ENCODE results near the gene ART1.

ART1 gene

GRCh38 chr11:3675971-3676370 is 31.0 kb downstream of the ART1 start:
- H3K4me3 ChIP-seq (replicated peaks in 1 of 2; ENCODE audit: low read depth in 2 of 2, low read length in 2 of 2), result no peak overlapping the region
- no peak for TF ChIP-seq CTCF (IDR thresholded peaks at IDR 0.05; ENCODE audit: low read depth, low read length)
- no peak for DNase-seq (ENCODE audit: low read depth in 2 of 2)

- no peak for DNase-seq (ENCODE audit: low read depth in 2 of 2)
- no peak overlapping the region for H3K4me3 ChIP-seq (replicated peaks in 1 of 2; ENCODE audit: low read depth in 2 of 2, low read length in 2 of 2)
These were observed 34.1 kb downstream of the ART1 start for GRCh38 chr11:3679077-3679476.

GRCh38 chr11:3683039-3683438 is 38.1 kb downstream of the ART1 start:
- no peak for DNase-seq (ENCODE audit: low read depth in 2 of 2)
- no peak overlapping the region for H3K4me3 ChIP-seq (replicated peaks in 1 of 2; ENCODE audit: low read depth in 2 of 2, low read length in 2 of 2)
- no peak for TF ChIP-seq CTCF (IDR thresholded peaks at IDR 0.05; ENCODE audit: low read depth, low read length)

More at GRCh38 chr11:3679077-3679476, 34.1 kb downstream of the ART1 start:
- TF ChIP-seq CTCF (IDR thresholded peaks at IDR 0.05; ENCODE audit: low read depth, low read length), result no peak

- TF ChIP-seq CTCF (IDR thresholded peaks at IDR 0.05; ENCODE audit: low read depth, low read length), result no peak
- DNase-seq (ENCODE audit: low read depth in 2 of 2), result no peak
- H3K4me3 ChIP-seq (replicated peaks in 1 of 2; ENCODE audit: low read depth in 2 of 2, low read length in 2 of 2), result no peak overlapping the region
These were observed 39.3 kb downstream of the ART1 start for GRCh38 chr11:3684129-3684818.

- no peak for TF ChIP-seq CTCF (IDR thresholded peaks at IDR 0.05; ENCODE audit: low read depth, low read length)
- H3K4me3 ChIP-seq (replicated peaks in 1 of 2; ENCODE audit: low read depth in 2 of 2, low read length in 2 of 2), result no peak overlapping the region
- no peak for DNase-seq (ENCODE audit: low read depth in 2 of 2)
These were observed 39.9 kb downstream of the ART1 start for GRCh38 chr11:3684819-3685172.

GRCh38 chr11:3685923-3686322 is 41.0 kb downstream of the ART1 start:
- peak in 1 of 2 donors; percentile 20 for DNase-seq (ENCODE audit: low read depth in 2 of 2)
- no peak for TF ChIP-seq CTCF (IDR thresholded peaks at IDR 0.05; ENCODE audit: low read depth, low read length)
- H3K4me3 ChIP-seq (replicated peaks in 1 of 2; ENCODE audit: low read depth in 2 of 2, low read length in 2 of 2), result no peak overlapping the region

GRCh38 chr11:3686751-3687150 is 41.8 kb downstream of the ART1 start:
- peak in 1 of 2 donors; percentile 21 for DNase-seq (ENCODE audit: low read depth in 2 of 2)
- TF ChIP-seq CTCF (IDR thresholded peaks at IDR 0.05; ENCODE audit: low read depth, low read length), result no peak

More at GRCh38 chr11:3686751-3687150, 41.8 kb downstream of the ART1 start:
- no peak overlapping the region for H3K4me3 ChIP-seq (replicated peaks in 1 of 2; ENCODE audit: low read depth in 2 of 2, low read length in 2 of 2)
